Measurements from ENCODE around the gene RAB5A.
"Not testable (repeated sequence)": the region's sequence is repeated elsewhere in the genome, so short reads cannot be mapped to it uniquely, and the experiment has no call there.

The RAB5A gene

DNA sequence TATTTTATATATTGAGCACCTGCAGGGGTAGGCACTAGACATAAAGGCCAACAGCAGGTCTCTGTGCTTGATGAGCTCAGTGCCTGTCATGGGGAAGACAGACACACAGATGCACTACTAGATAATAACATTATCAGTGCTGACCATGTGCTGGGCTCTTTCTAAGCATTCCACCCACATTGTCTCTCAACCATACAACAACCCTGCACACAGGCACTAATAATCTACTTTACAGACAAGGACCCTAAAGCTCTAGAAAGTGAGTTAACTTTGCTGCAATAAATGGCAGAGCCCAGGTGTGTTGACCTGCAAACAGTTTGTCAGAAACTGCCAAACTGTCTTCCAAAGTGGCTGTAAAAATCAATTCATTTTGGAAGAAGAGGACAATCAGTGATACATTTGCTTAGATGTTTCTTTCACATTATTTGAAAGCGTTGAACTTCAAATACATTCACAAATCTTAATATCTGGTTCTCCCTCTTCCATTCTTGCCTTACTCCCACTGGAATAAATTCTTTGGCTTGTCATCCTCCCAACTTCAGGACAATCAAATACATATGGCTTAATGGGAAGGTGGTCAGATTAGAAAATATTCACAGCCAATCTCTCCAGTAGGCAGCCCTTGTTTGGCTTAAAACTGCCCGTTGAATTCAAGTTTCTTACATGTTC, 76.2 kb downstream of the RAB5A start:
- no peak for DNase-seq (ENCODE audit: insufficient read length, low spot score)
- FAIRE-seq: no peak

DNA sequence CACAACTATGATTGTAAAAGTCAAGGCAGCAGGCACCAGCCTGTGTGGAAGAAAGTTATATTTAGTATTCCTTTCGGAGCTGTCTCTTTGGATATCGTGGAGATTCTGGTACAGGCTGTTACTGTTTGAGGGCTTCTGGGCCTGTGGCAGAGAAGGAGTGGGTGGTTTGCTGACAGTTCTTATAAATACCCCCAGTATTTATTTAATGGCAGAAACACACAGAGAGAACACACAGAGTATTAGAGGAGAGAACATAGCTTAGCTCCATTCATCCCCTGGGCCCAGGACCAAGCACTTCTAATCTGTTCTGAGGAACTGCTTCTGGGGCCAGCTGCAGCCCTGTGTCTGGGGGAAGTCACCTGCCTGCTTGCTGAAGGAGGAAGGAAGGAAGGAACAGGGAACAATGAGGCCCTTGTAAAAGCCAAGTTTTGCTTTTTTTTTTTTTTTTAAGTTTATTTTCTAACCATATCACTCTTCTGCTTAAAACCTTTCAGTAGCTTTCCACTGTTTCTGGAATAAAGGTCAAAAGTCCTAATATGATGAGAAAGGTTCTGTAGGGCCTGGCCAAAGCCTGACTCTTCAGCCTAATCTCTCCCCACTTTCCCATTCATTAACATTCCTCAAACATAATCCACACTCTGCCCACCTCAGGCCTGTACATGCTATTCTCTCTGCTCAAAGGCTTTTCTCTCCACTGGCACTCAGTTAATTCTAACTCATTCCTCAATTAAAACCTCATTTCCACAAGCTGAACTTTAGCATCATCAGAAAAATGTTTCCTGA, 76.9 kb downstream of the RAB5A start:
- FAIRE-seq (no peak), DNase-seq (ENCODE audit: insufficient read length, low spot score) (no peak)

DNA sequence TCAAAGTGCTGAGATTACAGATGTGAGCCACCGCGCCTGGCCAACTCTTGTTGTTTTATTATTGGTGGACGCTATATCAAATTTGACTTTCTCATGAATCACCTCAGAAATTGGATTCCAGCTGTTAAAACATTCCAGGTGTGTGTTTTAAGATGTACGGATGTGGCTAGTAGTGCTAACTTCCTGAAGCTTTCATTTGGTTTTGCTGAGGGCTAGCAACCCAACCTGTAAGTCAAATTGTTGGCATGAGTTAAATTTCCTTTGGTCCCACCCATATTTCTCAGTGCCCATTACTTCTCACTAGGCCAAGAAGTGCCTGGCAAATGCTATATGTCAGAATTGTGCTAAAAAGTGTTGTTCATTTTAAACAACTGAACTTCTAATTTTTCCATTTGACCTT, 80.2 kb downstream of the RAB5A start:
- DNase-seq (ENCODE audit: insufficient read length, low spot score) (no peak), FAIRE-seq (no peak)

DNA sequence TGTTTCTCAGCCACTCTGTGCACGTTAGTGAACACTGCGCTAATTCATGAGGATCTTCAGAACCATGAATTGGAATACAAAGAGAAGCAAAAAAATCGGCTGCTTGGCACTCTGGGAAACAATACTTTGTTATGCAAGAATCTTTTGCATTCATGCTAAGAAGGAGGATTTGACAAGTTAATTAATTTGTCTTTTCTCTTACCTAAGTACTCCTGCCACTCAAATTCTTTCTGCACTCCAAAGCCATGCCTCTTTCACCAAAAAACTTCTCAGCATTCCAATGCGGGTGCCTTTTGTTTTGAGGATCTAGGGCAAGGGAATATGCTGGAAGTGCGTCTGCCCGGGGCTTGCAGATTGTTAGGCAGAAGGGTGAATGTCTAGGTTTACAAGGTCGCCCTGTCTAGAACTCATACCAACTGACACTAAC, 82.0 kb downstream of the RAB5A start:
- FAIRE-seq: no peak

DNA sequence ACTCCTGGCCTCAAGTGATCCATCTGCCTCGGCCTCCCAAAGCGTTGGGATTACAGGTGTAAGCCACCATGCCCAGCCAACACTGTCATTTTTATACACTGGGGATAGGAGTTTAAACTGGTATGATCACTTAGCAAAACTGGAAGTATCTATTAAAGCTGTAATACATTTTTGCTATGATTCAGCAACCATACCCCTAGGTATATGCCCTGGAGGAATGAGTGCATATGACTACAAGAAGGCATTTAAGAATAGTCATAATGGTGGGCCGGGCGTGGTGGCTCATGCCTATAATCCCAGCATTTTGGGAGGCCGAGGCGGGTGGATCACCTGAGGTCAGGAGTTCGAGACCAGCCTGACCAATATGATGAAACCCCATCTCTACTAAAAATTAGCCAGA, 85.0 kb downstream of the RAB5A start:
- not testable (repeated sequence) for FAIRE-seq; DNase-seq (ENCODE audit: insufficient read length, low spot score)

More for the DNA sequence above, 82.0 kb downstream of the RAB5A start:
- no peak for DNase-seq (ENCODE audit: insufficient read length, low spot score)
